K562 (cell line): ENCODE measurements around the gene VEGFB. TPM values are rescaled to one million over a fixed set of nuclear protein-coding genes. Genes with fewer than 3 reads are reported as not detected.

Experiments used
- ATAC-seq: fragments of 200-7000 bp; cut with Tn5 transposase; 3 replicates; pipeline ENCODE4 v1.9.1; 2020; ENCODE audit warnings: moderate library complexity
- BruUV-seq: library from RNA; stranded (reverse); fragments of 400-500 nt; replicated peaks from 2 replicates; lab custom pipeline; 2021; lab: Mats Ljungman, UMichigan
- CTCF ChIA-PET: fragments of 300-600 bp; formaldehyde crosslinking; extraction: SDS; loops from one replicate; lab custom pipeline; 2021; ENCODE audit warnings: low intra/inter-chr PET ratio; lab: Yijun Ruan, JAX
- POLR2A ChIA-PET: fragments of 300-600, 350-650 bp; sonication (Branson Sonifier 250); formaldehyde crosslinking; extraction: SDS; loops from one replicate; lab custom pipeline; 2021; ENCODE audit warnings: antibody characterized with exemption, inconsistent platforms; lab: Yijun Ruan, JAX
- DNase-seq, 4 experiments: peaks; one replicate each; pipeline versions ENCODE4 v3.0.0 to v3.0.0-alpha.2; 2011 to 2018; ENCODE audit warnings: low spot score in 3 of 4, mixed read lengths in 3 of 4; ENCODE audit errors: extremely low read depth in 1 of 4
- FAIRE-seq: peaks from 2 replicates; lab custom pipeline; 2011; peaks lifted over from hg19 to GRCh38; lab: Jason Lieb, UNC
- H2AFZ ChIP-seq: 2 replicates; pipeline ENCODE4 v1.6.0; 2011; ENCODE audit warnings: low read depth, low read length, control low read depth, inconsistent platforms
- H3K27ac ChIP-seq: fragments of 200-600 bp; 3 replicates; pipeline ENCODE4 v1.8.0; 2011; ENCODE audit warnings: low read depth, mild to moderate bottlenecking, control low read depth, inconsistent platforms, low read length, moderate library complexity, mixed read lengths; ENCODE audit errors: extremely low read depth
- H3K27me3 ChIP-seq, 2 experiments: fragments of 300-600 bp in 1 of 2; 2 replicates in 1 of 2; 3 replicates in 1 of 2; pipeline versions ENCODE4 v1.6.0 to v1.8.0; 2011; ENCODE audit warnings: inconsistent platforms in 2 of 2, low read length in 2 of 2, mild to moderate bottlenecking in 1 of 2, mixed read lengths in 1 of 2, moderate library complexity in 1 of 2; ENCODE audit not compliant: control insufficient read depth in 2 of 2, insufficient read depth in 2 of 2
- H3K36me3 ChIP-seq: fragments of 300-600 bp; 3 replicates; pipeline ENCODE4 v1.8.0; 2011; ENCODE audit warnings: mild to moderate bottlenecking, low read length, inconsistent platforms; ENCODE audit not compliant: control insufficient read depth, insufficient read depth
- H3K4me1 ChIP-seq, 2 experiments: fragments of 200-600 bp in 1 of 2; replicated peaks in 1 of 2; 2 replicates in 1 of 2; 3 replicates in 1 of 2; pipeline versions ENCODE4 v1.5.1 to v1.8.0; 2011; ENCODE audit warnings: inconsistent platforms in 2 of 2, low read length in 2 of 2, mild to moderate bottlenecking in 1 of 2, mixed read lengths in 1 of 2, moderate library complexity in 1 of 2; ENCODE audit not compliant: control insufficient read depth in 2 of 2, insufficient read depth in 2 of 2
- H3K4me2 ChIP-seq: 2 replicates; pipeline ENCODE4 v1.6.1; 2011; ENCODE audit warnings: low read length, control low read depth, inconsistent platforms, mixed read lengths; ENCODE audit not compliant: insufficient read depth
- H3K4me3 ChIP-seq: fragments of 200-600 bp; sonication (generic), shearing (Covaris generic); 2 replicates; pipeline ENCODE4 v1.5.1; 2016; ENCODE audit warnings: control low read depth, inconsistent platforms
- H3K79me2 ChIP-seq: fragments of 200-600 bp; 3 replicates; pipeline ENCODE4 v1.8.0; 2011; ENCODE audit warnings: low read length, inconsistent platforms; ENCODE audit not compliant: control insufficient read depth, insufficient read depth
- H3K9ac ChIP-seq, 2 experiments: 2 replicates each; pipeline versions ENCODE4 v1.6.0 to v1.6.1; 2011; ENCODE audit warnings: low read depth in 2 of 2, low read length in 2 of 2, control low read depth in 1 of 2, inconsistent platforms in 1 of 2, mild to moderate bottlenecking in 1 of 2, mixed read lengths in 1 of 2; ENCODE audit not compliant: insufficient read depth in 1 of 2
- H3K9me1 ChIP-seq: one replicate; pipeline ENCODE4 v1.6.0; 2011; ENCODE audit warnings: inconsistent platforms, mild to moderate bottlenecking, low read length, moderate library complexity; ENCODE audit not compliant: control insufficient read depth, insufficient read depth
- H3K9me3 ChIP-seq: replicated peaks from 2 replicates; pipeline ENCODE4 v1.5.1; 2011; ENCODE audit warnings: low read depth, low read length, inconsistent platforms; ENCODE audit not compliant: control insufficient read depth, insufficient read depth
- H4K20me1 ChIP-seq: replicated peaks from 2 replicates; pipeline ENCODE4 v1.6.1; 2011; ENCODE audit warnings: low read length, inconsistent platforms, mixed read lengths; ENCODE audit not compliant: control insufficient read depth, insufficient read depth
- ARID1B ChIP-seq: fragments of 450-650 bp; IDR thresholded peaks from 2 replicates; pipeline ENCODE4 v1.6.1; 2016; ENCODE audit warnings: antibody characterized with exemption, mild to moderate bottlenecking, inconsistent platforms
- BCOR ChIP-seq: fragments of 450-650 bp; IDR thresholded peaks from 2 replicates; pipeline ENCODE4 v1.6.1; 2016
- KDM1A ChIP-seq, 2 experiments: fragments of 450-650 bp; IDR thresholded peaks; 2 replicates each; pipeline ENCODE4 v1.6.1; 2016; ENCODE audit warnings: mild to moderate bottlenecking in 2 of 2
- KDM5B ChIP-seq: fragments of 200-600 bp; sonication (generic); IDR thresholded peaks from 2 replicates; pipeline ENCODE4 v1.6.1; 2012; ENCODE audit warnings: low read depth, mild to moderate bottlenecking, moderate library complexity, low read length, control low read depth, inconsistent platforms; ENCODE audit not compliant: insufficient replicate concordance
- MYC ChIP-seq, 2 experiments: fragments of 250-450 bp in 1 of 2; sonication (Bioruptor Pico) in 1 of 2; IDR thresholded peaks; 2 replicates each; pipeline versions ENCODE4 v1.5.1 to v1.6.1; 2012 to 2021; ENCODE audit warnings: low read depth in 2 of 2, borderline replicate concordance in 1 of 2, improper control_type of control experiment in 1 of 2, low read length in 1 of 2, mild to moderate bottlenecking in 1 of 2, moderate library complexity in 1 of 2
- NCOR1 ChIP-seq: fragments of 450-650 bp; IDR thresholded peaks from 2 replicates; pipeline ENCODE4 v1.6.1; 2016; ENCODE audit warnings: mild to moderate bottlenecking, moderate library complexity
- RB1 ChIP-seq: fragments of 450-650 bp; IDR thresholded peaks from 2 replicates; pipeline ENCODE4 v1.6.1; 2017; ENCODE audit warnings: low read depth, mild to moderate bottlenecking
- RBM17 ChIP-seq: fragments of 200-400 bp; formaldehyde crosslinking; IDR thresholded peaks from 2 replicates; pipeline ENCODE4 v1.6.1; 2017; ENCODE audit warnings: low read depth, mild to moderate bottlenecking, low read length, borderline replicate concordance
- ZNF695 ChIP-seq: fragments of 450-650 bp; formaldehyde crosslinking; IDR thresholded peaks from 2 replicates; pipeline ENCODE4 v1.4.0; 2020; ENCODE audit warnings: mild to moderate bottlenecking, moderate library complexity
- ZNF766 ChIP-seq: fragments of 200-800 bp; sonication (Bioruptor generic); conservative IDR thresholded peaks from 2 replicates; pipeline ENCODE4 v1.6.1; 2016; ENCODE audit warnings: missing genetic modification characterization, missing compliant biosample characterization
- WGBS: fragments of 100-300 bp; shearing (Covaris generic); methylation state at CpG from one replicate; pipeline ENCODE4 v1.1.6; 2016; ENCODE audit warnings: low coverage, mixed read lengths; ENCODE audit not compliant: insufficient coverage; ENCODE audit errors: missing lambda C conversion rate; 5-methylcytosine and 5-hydroxymethylcytosine counted together
- in situ Hi-C: fragments of 300-500 bp; cut with MboI; formaldehyde crosslinking; loops from 4 replicates; pipeline ENCODE4 v1.15.0; 2018; ENCODE audit warnings: inconsistent platforms, mixed read lengths
- intact Hi-C: fragments of 100-400 bp; cut with micrococcal nuclease; formaldehyde crosslinking; loops from 2 replicates; pipeline ENCODE4 v1.14.2; 2022
- polyA plus RNA-seq, 8 experiments: library from polyadenylated mRNA; depleted of rRNA in 4 of 8; stranded (reverse) in 5 of 8; unstranded in 3 of 8; fragments of >200 nt; fragmentation: Nextera tagmentation in 2 of 8; fragmentation: Illumina TruSeq in 1 of 8; extraction: Ambion mirVana in 2 of 8; extraction: Trizol in 1 of 8; gene quantifications; 2 replicates each; pipeline versions ENCODE4 v1.2.1 to v1.2.3, GENCODE V29; 2011 to 2014; ENCODE audit warnings: inconsistent platforms in 1 of 8, missing spikeins in 1 of 8
- total RNA-seq, 7 experiments: library from RNA; depleted of rRNA in 6 of 7; stranded (reverse); fragments of >200 nt in 6 of 7; fragmentation: Illumina TruSeq in 2 of 7; extraction: Trizol in 2 of 7; gene quantifications; 2 replicates each; pipeline versions ENCODE4 v1.2.1 to v1.2.3, GENCODE V29; 2011 to 2021; ENCODE audit warnings: low replicate concordance in 1 of 7
- TF ChIP-seq, protein P1 (sequence below), 3 experiments: IDR thresholded peaks in 2 of 3; conservative IDR thresholded peaks in 1 of 3; 2 replicates each; pipeline ENCODE4 v1.5.1; 2011 to 2012; ENCODE audit warnings: low read length in 3 of 3, mild to moderate bottlenecking in 3 of 3, control low read depth in 2 of 3, improper control_type of control experiment in 1 of 3, inconsistent platforms in 1 of 3, low read depth in 1 of 3, mixed read lengths in 1 of 3, moderate library complexity in 1 of 3; ENCODE audit not compliant: insufficient read depth in 2 of 3

VEGFB gene
- total and polyA plus RNA-seq, 9 of the 15 experiments (the other 6 are each of a cell fraction or from before 2014, with no cell fraction given) = 11.0 to 83.4 (median 25.7) TPM

DNA sequence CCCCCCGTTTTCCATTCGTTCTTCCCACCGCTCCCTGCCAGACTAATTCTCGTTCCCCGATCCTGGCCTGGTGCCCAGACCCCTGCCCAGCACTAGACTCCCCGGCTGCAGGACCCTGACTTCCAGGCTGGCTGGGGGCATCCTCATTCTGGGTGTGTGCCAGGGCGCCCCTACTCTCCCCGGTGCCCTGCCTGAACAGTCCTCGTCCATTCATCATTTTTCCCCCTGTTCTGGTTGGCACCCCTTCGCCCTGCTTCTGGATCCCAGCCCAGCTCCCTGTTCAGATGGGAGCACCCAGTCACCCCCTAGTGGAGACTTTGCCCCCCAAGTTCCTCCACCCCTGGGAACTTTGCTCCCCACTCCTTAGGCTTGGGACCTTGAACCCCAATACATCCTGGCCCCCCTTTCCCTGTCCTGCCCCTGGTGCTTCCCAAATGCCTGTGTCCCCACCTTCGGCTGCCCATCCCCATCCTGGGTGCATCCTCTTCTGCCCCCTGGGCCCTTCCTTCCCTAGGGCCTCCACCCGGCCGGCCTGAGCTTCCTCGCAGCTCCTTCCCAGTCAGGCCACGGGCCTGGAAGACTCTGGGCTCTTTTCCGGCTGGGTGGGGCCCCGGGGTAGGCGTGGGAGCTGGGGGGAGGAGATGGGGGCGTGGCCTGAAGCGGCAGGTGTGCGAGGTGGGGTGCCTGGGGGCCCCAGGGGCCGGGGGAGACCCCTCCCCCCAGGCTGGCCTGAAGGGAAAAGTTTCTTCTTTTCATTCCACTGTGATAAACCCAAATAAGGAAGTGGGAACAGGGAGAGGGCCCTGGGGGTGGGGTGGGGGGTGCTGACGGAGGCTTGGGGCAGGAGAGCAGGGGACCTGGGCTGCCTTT, 17.9 kb downstream of the VEGFB start (continued):
- TF ChIP-seq, protein P1, sequence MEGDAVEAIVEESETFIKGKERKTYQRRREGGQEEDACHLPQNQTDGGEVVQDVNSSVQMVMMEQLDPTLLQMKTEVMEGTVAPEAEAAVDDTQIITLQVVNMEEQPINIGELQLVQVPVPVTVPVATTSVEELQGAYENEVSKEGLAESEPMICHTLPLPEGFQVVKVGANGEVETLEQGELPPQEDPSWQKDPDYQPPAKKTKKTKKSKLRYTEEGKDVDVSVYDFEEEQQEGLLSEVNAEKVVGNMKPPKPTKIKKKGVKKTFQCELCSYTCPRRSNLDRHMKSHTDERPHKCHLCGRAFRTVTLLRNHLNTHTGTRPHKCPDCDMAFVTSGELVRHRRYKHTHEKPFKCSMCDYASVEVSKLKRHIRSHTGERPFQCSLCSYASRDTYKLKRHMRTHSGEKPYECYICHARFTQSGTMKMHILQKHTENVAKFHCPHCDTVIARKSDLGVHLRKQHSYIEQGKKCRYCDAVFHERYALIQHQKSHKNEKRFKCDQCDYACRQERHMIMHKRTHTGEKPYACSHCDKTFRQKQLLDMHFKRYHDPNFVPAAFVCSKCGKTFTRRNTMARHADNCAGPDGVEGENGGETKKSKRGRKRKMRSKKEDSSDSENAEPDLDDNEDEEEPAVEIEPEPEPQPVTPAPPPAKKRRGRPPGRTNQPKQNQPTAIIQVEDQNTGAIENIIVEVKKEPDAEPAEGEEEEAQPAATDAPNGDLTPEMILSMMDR (IDR thresholded peaks at IDR 0.05 in 2 of 3, conservative IDR thresholded peaks at IDR 0.05 in 1 of 3; ENCODE audit: insufficient read depth in 2 of 3, low read depth in 1 of 3, low read length in 3 of 3) = peak; percentile 34 to 60 (median 46)
- TF ChIP-seq ZNF695 (no peak), MYC (IDR thresholded peaks at IDR 0.05; ENCODE audit: low read depth, low read length) (peak; percentile 22; the same call in 1 of the 2 replicates), MYC (CRISPR knock-in tag; IDR thresholded peaks at IDR 0.05; ENCODE audit: borderline replicate concordance, low read depth) (no peak), ARID1B (0 out of 2 replicates have a peak, but pooled peaks have one; percentile 30), KDM5B (no peak)

DNA sequence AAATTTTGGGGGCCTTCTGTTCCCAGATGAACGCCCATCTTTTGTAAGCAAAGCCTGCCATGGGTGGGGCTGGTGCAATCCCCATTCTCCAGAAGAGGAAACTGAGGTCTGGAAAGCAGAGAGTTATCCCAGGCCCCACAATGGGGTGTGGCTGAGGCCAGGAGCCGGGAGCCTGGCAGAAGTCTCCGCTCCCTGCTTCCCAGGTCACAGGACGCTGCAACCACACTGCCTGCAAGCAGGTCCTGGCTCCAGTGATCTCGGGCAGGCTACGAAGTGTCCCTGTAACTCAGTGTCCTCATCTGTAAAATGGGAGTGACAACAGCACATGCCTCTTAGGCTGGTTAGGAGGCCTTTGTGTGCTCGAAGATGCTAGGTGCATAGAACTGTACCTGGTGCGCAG, 18.7 kb downstream of the VEGFB start:
- Histone ChIP-seq H3K4me2 (no peak overlapping the region), H3K79me2 (peaks cover 27% of the 10 kb centered on the region), H2AFZ (no peak overlapping the region), H3K9me3 (no peaks in the 10 kb centered on the region), H4K20me1 (peaks cover 7% of the 10 kb centered on the region), H3K9me1 (no peaks in the 10 kb centered on the region), H3K4me1 (peaks cover 25 to 79% of the 10 kb centered on the region in 2 experiments), H3K27ac (no peak overlapping the region), H3K36me3 (peaks cover 42% of the 10 kb centered on the region; the same call in 2 of the 3 replicates), H3K9ac (peak overlapping the region in 1 of 2 experiments; percentile 95; a peak in 2 of 4 replicates), H3K4me3 (no peak overlapping the region), H3K27me3 (no peaks in the 10 kb centered on the region)
- FAIRE-seq (no peak), DNase-seq (no peak), ATAC-seq (no peak)
- ChIA-PET CTCF (no interaction called here), POLR2A (interaction anchor here (0.6 to 1.1 kb wide), 2 partner anchors 8 to 17 kb away, joined by 3 to 5 read pairs; no protein-coding TSS in a partner anchor)
- in situ Hi-C loops = no loop called here
- WGBS = 77% methylated on average over 8 of the region's 8 CpGs
- TF ChIP-seq RB1 (0 out of 2 replicates have a peak, but pooled peaks have one; percentile 4), KDM1A (IDR thresholded peaks at IDR 0.05) (peak; percentile 20 to 23; a peak in 1 of 4 replicates), ZNF766 (no peak), NCOR1 (no peak), BCOR (peak; percentile 63; the same call in 1 of the 2 replicates), RBM17 (no peak)
- TSS peak; percentile 58 for BruUV-seq
- intact Hi-C loops = no loop called here
